ENCODE measurements around the gene VPS52. TPM values are rescaled to one million over a fixed set of nuclear protein-coding genes. Genes with fewer than 3 reads are reported as not detected.
A peak's percentile ranks its signal among the peaks of the same experiment; 100 is the strongest.
"Not testable (repeated sequence)": the region's sequence is repeated elsewhere in the genome, so short reads cannot be mapped to it uniquely, and the experiment has no call there.

Gene VPS52
- total RNA-seq, 1 donor from 2014 or later, result 62.5 TPM

GRCh38 chr6:33280539-33280938 is 8.9 kb upstream of the VPS52 start:
- DNase-seq (ENCODE audit: low spot score), result no peak

- no peak for DNase-seq (ENCODE audit: low spot score)
These were observed 8.4 kb upstream of the VPS52 start for GRCh38 chr6:33279971-33280511.

- no peak for DNase-seq (ENCODE audit: low spot score)
These were observed 7.6 kb upstream of the VPS52 start for GRCh38 chr6:33279257-33279695.

GRCh38 chr6:33278810-33279209 is 7.1 kb upstream of the VPS52 start:
- DNase-seq (ENCODE audit: low spot score), result no peak

- no peak for DNase-seq (ENCODE audit: low spot score)
These were observed 6.7 kb upstream of the VPS52 start for GRCh38 chr6:33278392-33278741.

- no peak for DNase-seq (ENCODE audit: low spot score)
These were observed 6.2 kb upstream of the VPS52 start for GRCh38 chr6:33277663-33278391.

- peak; percentile 69 for DNase-seq (ENCODE audit: low spot score)
These were observed 5.4 kb upstream of the VPS52 start, which contains the start of gene B3GALT4 for GRCh38 chr6:33276864-33277662. B3GALT4 (plus strand) TSS chr6:33277123; CDS start chr6:33277420, 297 bp downstream.

GRCh38 chr6:33276581-33276863 is 4.8 kb upstream of the VPS52 start:
- no peak for DNase-seq (ENCODE audit: low spot score)

GRCh38 chr6:33275795-33276580 is 4.3 kb upstream of the VPS52 start:
- DNase-seq (ENCODE audit: low spot score), result not testable (repeated sequence)

GRCh38 chr6:33273924-33274902 is 2.5 kb upstream of the VPS52 start:
- DNase-seq (ENCODE audit: low spot score), result no peak

- DNase-seq (ENCODE audit: low spot score), result no peak
These were observed 1.6 kb upstream of the VPS52 start for GRCh38 chr6:33273129-33273923.

- DNase-seq (ENCODE audit: low spot score), result no peak
These were observed 826 bp upstream of the VPS52 start for GRCh38 chr6:33272275-33273128.

GRCh38 chr6:33271117-33271467 is 584 bp downstream of the VPS52 start:
- no peak for DNase-seq (ENCODE audit: low spot score)

- DNase-seq (ENCODE audit: low spot score), result no peak
These were observed 7.7 kb downstream of the VPS52 start for GRCh38 chr6:33264015-33264414.

GRCh38 chr6:33262490-33262889 is 9.2 kb downstream of the VPS52 start:
- not testable (repeated sequence) for DNase-seq (ENCODE audit: low spot score)

GRCh38 chr6:33259032-33259431 is 12.6 kb downstream of the VPS52 start:
- DNase-seq (ENCODE audit: low spot score), result no peak

- no peak for DNase-seq (ENCODE audit: low spot score)
These were observed 17.1 kb downstream of the VPS52 start for GRCh38 chr6:33254591-33254990.

- DNase-seq (ENCODE audit: low spot score), result no peak
These were observed 18.9 kb downstream of the VPS52 start for GRCh38 chr6:33252759-33253158.

- DNase-seq (ENCODE audit: low spot score), result no peak
These were observed 20.2 kb downstream of the VPS52 start for GRCh38 chr6:33251395-33252012.

Data from mucosa of gallbladder (tissue), 1 donor.